ENCODE data around the gene NKX2-2.

The NKX2-2 gene

GRCh38 chr20:21513881-21514540 lies at the start of gene NKX2-2:
Gene NKX2-2, minus strand, starts transcription at chr20:21514064. Its CDS starts 395 bp downstream, at chr20:21513669.
- no peak for DNase-seq

- DNase-seq = no peak
These were observed 48.8 kb upstream of the NKX2-2 start for GRCh38 chr20:21562656-21563055.

GRCh38 chr20:21559305-21559704 lies 45.4 kb upstream of the NKX2-2 start:
- DNase-seq = no peak

GRCh38 chr20:21557241-21558020 lies 43.6 kb upstream of the NKX2-2 start:
- no peak for DNase-seq

- no peak for DNase-seq
These were observed 42.5 kb upstream of the NKX2-2 start for GRCh38 chr20:21556398-21556797.

GRCh38 chr20:21555470-21556120 lies 41.7 kb upstream of the NKX2-2 start:
- DNase-seq = no peak

GRCh38 chr20:21554985-21555384 lies 41.1 kb upstream of the NKX2-2 start:
- DNase-seq = no peak

GRCh38 chr20:21554376-21554890 lies 40.6 kb upstream of the NKX2-2 start:
- DNase-seq = no peak

GRCh38 chr20:21550587-21550986 lies 36.7 kb upstream of the NKX2-2 start:
- DNase-seq = no peak

- DNase-seq = no peak
These were observed 34.6 kb upstream of the NKX2-2 start for GRCh38 chr20:21548390-21549035.

- no peak for DNase-seq
These were observed 32.5 kb upstream of the NKX2-2 start for GRCh38 chr20:21546355-21546754.

GRCh38 chr20:21539512-21539911 lies 25.6 kb upstream of the NKX2-2 start:
- DNase-seq = no peak

- no peak for DNase-seq
These were observed 21.0 kb upstream of the NKX2-2 start for GRCh38 chr20:21534886-21535285.

- no peak for DNase-seq
These were observed 20.6 kb upstream of the NKX2-2 start for GRCh38 chr20:21534453-21534852.

- no peak for DNase-seq
These were observed 16.0 kb upstream of the NKX2-2 start for GRCh38 chr20:21529863-21530262.

GRCh38 chr20:21528870-21529269 lies 15.0 kb upstream of the NKX2-2 start:
- DNase-seq = no peak

- DNase-seq = no peak
These were observed 14.0 kb upstream of the NKX2-2 start for GRCh38 chr20:21527908-21528307.

GRCh38 chr20:21526776-21527175 lies 12.9 kb upstream of the NKX2-2 start:
- DNase-seq = no peak

GRCh38 chr20:21523895-21524294 lies 10.0 kb upstream of the NKX2-2 start:
- DNase-seq = no peak

GRCh38 chr20:21523281-21523868 lies 9.5 kb upstream of the NKX2-2 start:
- no peak for DNase-seq

- no peak for DNase-seq
These were observed 8.8 kb upstream of the NKX2-2 start for GRCh38 chr20:21522481-21523280.
